Panc1 (cell line): ENCODE measurements around the gene ROR1. TPM values are rescaled to one million over a fixed set of nuclear protein-coding genes. Genes with fewer than 3 reads are reported as not detected.

Experiments used
- ATAC-seq: fragments of 200-7000 bp; cut with Tn5 transposase; 2 replicates; pipeline ENCODE4 v1.9.1; 2020; ENCODE audit warnings: mild to moderate bottlenecking, moderate library complexity
- BruUV-seq: library from RNA; stranded (reverse); fragments of 400-500 nt; replicated peaks from 2 replicates; lab custom pipeline; 2021; lab: Mats Ljungman, UMichigan
- CTCF ChIA-PET: fragments of 300-600 bp; sonication (Branson Sonifier 250); formaldehyde crosslinking; loops from one replicate; lab custom pipeline; 2022; ENCODE audit warnings: antibody characterized with exemption; lab: Charles Lee
- POLR2A ChIA-PET: fragments of 300-600 bp; sonication (Branson Sonifier 250); formaldehyde crosslinking; loops from one replicate; lab custom pipeline; 2022; ENCODE audit warnings: antibody characterized with exemption; lab: Charles Lee
- DNase-seq: peaks from one replicate; pipeline ENCODE4 v3.0.0-alpha.2; 2010; ENCODE audit warnings: low read depth, low spot score
- H3K27ac ChIP-seq: 2 replicates; pipeline ENCODE4 v1.5.1; 2011; ENCODE audit warnings: mild to moderate bottlenecking, low read length, inconsistent platforms
- H3K27me3 ChIP-seq: fragments of 200-500 bp; sonication (Bioruptor generic); 2 replicates; pipeline ENCODE4 v1.6.0; 2014; ENCODE audit warnings: low read length, inconsistent platforms; ENCODE audit not compliant: control insufficient read depth, insufficient read depth
- H3K36me3 ChIP-seq: fragments of 200-500 bp; sonication (Bioruptor generic); 2 replicates; pipeline ENCODE4 v1.5.1; 2014; ENCODE audit warnings: inconsistent platforms, mild to moderate bottlenecking, low read length, moderate library complexity; ENCODE audit not compliant: control insufficient read depth, insufficient read depth
- H3K4me1 ChIP-seq: 2 replicates; pipeline ENCODE4 v1.5.1; 2011; ENCODE audit warnings: inconsistent platforms, mild to moderate bottlenecking, low read length, moderate library complexity; ENCODE audit not compliant: control insufficient read depth, insufficient read depth
- H3K4me3 ChIP-seq, 2 experiments: 2 replicates each; pipeline ENCODE4 v1.5.1; 2011 to 2012; ENCODE audit warnings: low read depth in 2 of 2, low read length in 2 of 2, mild to moderate bottlenecking in 2 of 2, inconsistent platforms in 1 of 2, moderate library complexity in 1 of 2
- H3K9me3 ChIP-seq: fragments of 200-500 bp; sonication (Bioruptor generic); 2 replicates; pipeline ENCODE4 v1.5.1; 2014; ENCODE audit warnings: low read depth, mild to moderate bottlenecking, inconsistent platforms, low read length, moderate library complexity; ENCODE audit not compliant: control insufficient read depth, insufficient read depth
- POLR2AphosphoS5 ChIP-seq: IDR thresholded peaks from 2 replicates; pipeline ENCODE4 v1.6.1; 2012; ENCODE audit warnings: mild to moderate bottlenecking, low read depth, low read length, moderate library complexity
- SIN3A ChIP-seq: IDR thresholded peaks from 2 replicates; pipeline ENCODE4 v1.6.1; 2012; ENCODE audit warnings: low read depth, mild to moderate bottlenecking, low read length, moderate library complexity, borderline replicate concordance; ENCODE audit not compliant: insufficient read depth
- TCF7L2 ChIP-seq: IDR thresholded peaks from 2 replicates; pipeline ENCODE4 v1.6.1; 2011; ENCODE audit warnings: mild to moderate bottlenecking, low read depth, low read length, inconsistent platforms
- in situ Hi-C: cut with HindIII; loops from 2 replicates; pipeline ENCODE4 v1.10.0; 2016; ENCODE audit warnings: low sequenced_read_pairs, low pct_unique_long_range_greater_than_20kb
- intact Hi-C: fragments of 100-400 bp; cut with micrococcal nuclease; formaldehyde crosslinking; loops from one replicate; pipeline ENCODE4 v1.10.0; 2022; ENCODE audit not compliant: unreplicated experiment
- total RNA-seq: library from RNA; stranded (reverse); gene quantifications from one replicate; pipeline ENCODE4 v1.2.1, GENCODE V29; 2021; ENCODE audit not compliant: unreplicated experiment
- TF ChIP-seq, protein P1 (sequence below), 2 experiments: IDR thresholded peaks; 2 replicates each; pipeline ENCODE4 v1.6.1; 2011 to 2012; ENCODE audit warnings: low read depth in 2 of 2, control low read depth in 1 of 2, low read length in 1 of 2, mild to moderate bottlenecking in 1 of 2, moderate library complexity in 1 of 2; ENCODE audit not compliant: insufficient read depth in 1 of 2
- TF ChIP-seq, protein P2 (sequence below): fragments of 450-650 bp; IDR thresholded peaks from 2 replicates; pipeline ENCODE4 v1.5.1; 2017; ENCODE audit warnings: mild to moderate bottlenecking

Gene ROR1
- total RNA-seq, 1 experiment from 2014 or later, result 19.3 TPM

DNA sequence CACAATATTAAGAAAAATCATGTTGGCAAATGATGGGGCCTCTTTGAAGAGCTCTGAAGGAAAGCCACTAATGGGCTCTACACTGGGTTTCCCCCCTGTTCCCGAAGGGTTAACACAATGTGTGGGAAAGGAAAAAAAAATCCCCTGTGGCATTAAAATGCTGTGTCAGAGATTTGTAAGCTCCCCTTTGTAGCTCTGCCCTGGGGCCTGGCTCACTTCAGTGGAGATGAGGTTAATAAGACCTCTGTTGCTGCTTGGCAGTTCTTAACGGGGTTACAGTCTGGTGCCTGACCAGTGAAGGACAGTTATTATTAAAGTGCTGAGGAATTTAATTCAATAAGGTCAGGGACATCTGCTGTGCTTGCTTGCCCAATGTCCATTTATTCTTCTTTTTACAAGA lies 299.9 kb downstream of the ROR1 start:
- ChIA-PET CTCF (no interaction called here), POLR2A (no interaction called here)
- H3K27ac ChIP-seq, result no peak overlapping the region
- no peaks in the 10 kb centered on the region for H3K9me3 ChIP-seq
- peaks cover 13% of the 10 kb centered on the region; the same call in 1 of the 2 replicates for H3K4me1 ChIP-seq
- no TSS peak for BruUV-seq
- intact Hi-C loops (no loop called here), in situ Hi-C loops (no loop called here)
- no peaks in the 10 kb centered on the region for H3K27me3 ChIP-seq
- DNase-seq (no peak), ATAC-seq (no peak)
- TF ChIP-seq, protein P1, sequence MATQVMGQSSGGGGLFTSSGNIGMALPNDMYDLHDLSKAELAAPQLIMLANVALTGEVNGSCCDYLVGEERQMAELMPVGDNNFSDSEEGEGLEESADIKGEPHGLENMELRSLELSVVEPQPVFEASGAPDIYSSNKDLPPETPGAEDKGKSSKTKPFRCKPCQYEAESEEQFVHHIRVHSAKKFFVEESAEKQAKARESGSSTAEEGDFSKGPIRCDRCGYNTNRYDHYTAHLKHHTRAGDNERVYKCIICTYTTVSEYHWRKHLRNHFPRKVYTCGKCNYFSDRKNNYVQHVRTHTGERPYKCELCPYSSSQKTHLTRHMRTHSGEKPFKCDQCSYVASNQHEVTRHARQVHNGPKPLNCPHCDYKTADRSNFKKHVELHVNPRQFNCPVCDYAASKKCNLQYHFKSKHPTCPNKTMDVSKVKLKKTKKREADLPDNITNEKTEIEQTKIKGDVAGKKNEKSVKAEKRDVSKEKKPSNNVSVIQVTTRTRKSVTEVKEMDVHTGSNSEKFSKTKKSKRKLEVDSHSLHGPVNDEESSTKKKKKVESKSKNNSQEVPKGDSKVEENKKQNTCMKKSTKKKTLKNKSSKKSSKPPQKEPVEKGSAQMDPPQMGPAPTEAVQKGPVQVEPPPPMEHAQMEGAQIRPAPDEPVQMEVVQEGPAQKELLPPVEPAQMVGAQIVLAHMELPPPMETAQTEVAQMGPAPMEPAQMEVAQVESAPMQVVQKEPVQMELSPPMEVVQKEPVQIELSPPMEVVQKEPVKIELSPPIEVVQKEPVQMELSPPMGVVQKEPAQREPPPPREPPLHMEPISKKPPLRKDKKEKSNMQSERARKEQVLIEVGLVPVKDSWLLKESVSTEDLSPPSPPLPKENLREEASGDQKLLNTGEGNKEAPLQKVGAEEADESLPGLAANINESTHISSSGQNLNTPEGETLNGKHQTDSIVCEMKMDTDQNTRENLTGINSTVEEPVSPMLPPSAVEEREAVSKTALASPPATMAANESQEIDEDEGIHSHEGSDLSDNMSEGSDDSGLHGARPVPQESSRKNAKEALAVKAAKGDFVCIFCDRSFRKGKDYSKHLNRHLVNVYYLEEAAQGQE (IDR thresholded peaks at IDR 0.05; ENCODE audit: insufficient read depth in 1 of 2, low read depth in 2 of 2, low read length in 1 of 2), result no peak
- TF ChIP-seq TCF7L2 (no peak), POLR2AphosphoS5 (no peak), SIN3A (no peak)
- TF ChIP-seq, protein P2, sequence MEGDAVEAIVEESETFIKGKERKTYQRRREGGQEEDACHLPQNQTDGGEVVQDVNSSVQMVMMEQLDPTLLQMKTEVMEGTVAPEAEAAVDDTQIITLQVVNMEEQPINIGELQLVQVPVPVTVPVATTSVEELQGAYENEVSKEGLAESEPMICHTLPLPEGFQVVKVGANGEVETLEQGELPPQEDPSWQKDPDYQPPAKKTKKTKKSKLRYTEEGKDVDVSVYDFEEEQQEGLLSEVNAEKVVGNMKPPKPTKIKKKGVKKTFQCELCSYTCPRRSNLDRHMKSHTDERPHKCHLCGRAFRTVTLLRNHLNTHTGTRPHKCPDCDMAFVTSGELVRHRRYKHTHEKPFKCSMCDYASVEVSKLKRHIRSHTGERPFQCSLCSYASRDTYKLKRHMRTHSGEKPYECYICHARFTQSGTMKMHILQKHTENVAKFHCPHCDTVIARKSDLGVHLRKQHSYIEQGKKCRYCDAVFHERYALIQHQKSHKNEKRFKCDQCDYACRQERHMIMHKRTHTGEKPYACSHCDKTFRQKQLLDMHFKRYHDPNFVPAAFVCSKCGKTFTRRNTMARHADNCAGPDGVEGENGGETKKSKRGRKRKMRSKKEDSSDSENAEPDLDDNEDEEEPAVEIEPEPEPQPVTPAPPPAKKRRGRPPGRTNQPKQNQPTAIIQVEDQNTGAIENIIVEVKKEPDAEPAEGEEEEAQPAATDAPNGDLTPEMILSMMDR, result no peak
- no peaks in the 10 kb centered on the region for H3K36me3 ChIP-seq
- H3K4me3 ChIP-seq, result no peak overlapping the region

DNA sequence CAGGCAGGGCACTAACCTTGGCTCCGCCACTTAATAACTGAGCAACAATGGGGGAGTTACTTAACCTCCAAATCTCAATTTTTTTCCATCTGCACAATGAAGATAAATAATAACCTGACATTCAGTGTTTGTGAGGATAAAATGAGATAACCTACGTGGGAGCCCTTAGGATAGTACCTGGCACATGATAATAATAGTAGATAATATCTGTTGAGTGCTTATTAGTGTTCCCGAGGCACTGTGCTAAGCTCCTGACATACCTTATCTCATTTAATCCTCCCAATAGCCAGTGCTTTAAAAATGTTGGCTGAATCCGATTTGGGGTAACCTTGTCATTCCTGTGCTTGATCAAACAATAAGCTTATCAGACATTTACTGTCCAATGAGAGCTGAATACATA lies 300.9 kb downstream of the ROR1 start:
- POLR2A ChIA-PET, result no interaction called here
- BruUV-seq, result no TSS peak

More for the DNA sequence above, 300.9 kb downstream of the ROR1 start:
- H3K4me3 ChIP-seq, result no peak overlapping the region
- DNase-seq (no peak), ATAC-seq (no peak)
- H3K4me1 ChIP-seq, result peaks cover 13% of the 10 kb centered on the region; the same call in 1 of the 2 replicates
- in situ Hi-C loops (no loop called here), intact Hi-C loops (no loop called here)
- no peak for TF ChIP-seq TCF7L2
- TF ChIP-seq, protein P2, result no peak
- TF ChIP-seq SIN3A, result no peak
- TF ChIP-seq, protein P1 (IDR thresholded peaks at IDR 0.05; ENCODE audit: insufficient read depth in 1 of 2, low read depth in 2 of 2, low read length in 1 of 2), result no peak
- TF ChIP-seq POLR2AphosphoS5, result no peak
- H3K9me3 ChIP-seq, result no peaks in the 10 kb centered on the region
- no peaks in the 10 kb centered on the region for H3K27me3 ChIP-seq
- no peak overlapping the region for H3K27ac ChIP-seq
- H3K36me3 ChIP-seq, result no peaks in the 10 kb centered on the region
- CTCF ChIA-PET, result no interaction called here
